Kidney epithelial cell (primary cell): ENCODE measurements around the gene LTBP1. TPM values are rescaled to one million over a fixed set of nuclear protein-coding genes. Genes with fewer than 3 reads are reported as not detected.

Experiments used
- DNase-seq: peaks from one replicate; pipeline ENCODE4 v3.0.0-alpha.2; 2010; ENCODE audit warnings: low read depth
- H3K27me3 ChIP-seq: 2 replicates; pipeline ENCODE4 v1.6.0; 2011; ENCODE audit warnings: low read length; ENCODE audit not compliant: control insufficient read depth, insufficient read depth
- H3K36me3 ChIP-seq: 2 replicates; pipeline ENCODE4 v1.5.1; 2011; ENCODE audit warnings: low read length; ENCODE audit not compliant: control insufficient read depth, insufficient read depth
- H3K4me3 ChIP-seq: 2 replicates; pipeline ENCODE4 v1.5.1; 2011; ENCODE audit warnings: low read depth, mild to moderate bottlenecking, control low read depth, low read length
- total RNA-seq: library from RNA; depleted of rRNA; stranded (reverse); fragments of >200 nt; gene quantifications from 2 replicates; pipeline ENCODE4 v1.2.3, GENCODE V29; 2015
- TF ChIP-seq, protein P1 (sequence below): IDR thresholded peaks from 2 replicates; pipeline ENCODE4 v1.5.1; 2011; ENCODE audit warnings: mild to moderate bottlenecking, moderate library complexity, low read length, control low read depth, inconsistent platforms; ENCODE audit not compliant: insufficient read depth, poor library complexity, severe bottlenecking

The LTBP1 gene
- total RNA-seq, 1 donor from 2014 or later: 39.3 TPM

DNA sequence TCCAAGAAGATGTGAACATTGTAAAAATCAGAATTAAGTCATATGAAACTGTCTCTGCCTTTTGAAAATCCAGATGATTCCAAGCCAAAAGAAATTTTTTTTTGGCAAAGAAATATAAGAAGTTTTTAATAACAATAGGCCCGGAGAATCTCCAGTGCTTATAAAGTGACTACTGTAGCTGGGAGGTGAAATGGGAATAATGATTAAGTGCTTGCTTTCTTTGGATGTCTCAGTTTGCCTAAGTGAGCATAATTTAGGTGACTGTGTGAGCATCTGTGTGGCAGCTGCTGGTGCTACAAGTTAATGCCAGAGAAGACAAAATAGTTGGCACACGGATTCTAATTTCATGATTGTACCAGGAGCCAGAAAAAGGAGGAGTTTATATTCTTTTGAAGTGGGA, 185.0 kb downstream of the LTBP1 start:
- Histone ChIP-seq H3K36me3 (no peaks in the 10 kb centered on the region), H3K4me3 (no peak overlapping the region), H3K27me3 (no peaks in the 10 kb centered on the region)
- DNase-seq: no peak
- TF ChIP-seq, protein P1, sequence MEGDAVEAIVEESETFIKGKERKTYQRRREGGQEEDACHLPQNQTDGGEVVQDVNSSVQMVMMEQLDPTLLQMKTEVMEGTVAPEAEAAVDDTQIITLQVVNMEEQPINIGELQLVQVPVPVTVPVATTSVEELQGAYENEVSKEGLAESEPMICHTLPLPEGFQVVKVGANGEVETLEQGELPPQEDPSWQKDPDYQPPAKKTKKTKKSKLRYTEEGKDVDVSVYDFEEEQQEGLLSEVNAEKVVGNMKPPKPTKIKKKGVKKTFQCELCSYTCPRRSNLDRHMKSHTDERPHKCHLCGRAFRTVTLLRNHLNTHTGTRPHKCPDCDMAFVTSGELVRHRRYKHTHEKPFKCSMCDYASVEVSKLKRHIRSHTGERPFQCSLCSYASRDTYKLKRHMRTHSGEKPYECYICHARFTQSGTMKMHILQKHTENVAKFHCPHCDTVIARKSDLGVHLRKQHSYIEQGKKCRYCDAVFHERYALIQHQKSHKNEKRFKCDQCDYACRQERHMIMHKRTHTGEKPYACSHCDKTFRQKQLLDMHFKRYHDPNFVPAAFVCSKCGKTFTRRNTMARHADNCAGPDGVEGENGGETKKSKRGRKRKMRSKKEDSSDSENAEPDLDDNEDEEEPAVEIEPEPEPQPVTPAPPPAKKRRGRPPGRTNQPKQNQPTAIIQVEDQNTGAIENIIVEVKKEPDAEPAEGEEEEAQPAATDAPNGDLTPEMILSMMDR: no peak

DNA sequence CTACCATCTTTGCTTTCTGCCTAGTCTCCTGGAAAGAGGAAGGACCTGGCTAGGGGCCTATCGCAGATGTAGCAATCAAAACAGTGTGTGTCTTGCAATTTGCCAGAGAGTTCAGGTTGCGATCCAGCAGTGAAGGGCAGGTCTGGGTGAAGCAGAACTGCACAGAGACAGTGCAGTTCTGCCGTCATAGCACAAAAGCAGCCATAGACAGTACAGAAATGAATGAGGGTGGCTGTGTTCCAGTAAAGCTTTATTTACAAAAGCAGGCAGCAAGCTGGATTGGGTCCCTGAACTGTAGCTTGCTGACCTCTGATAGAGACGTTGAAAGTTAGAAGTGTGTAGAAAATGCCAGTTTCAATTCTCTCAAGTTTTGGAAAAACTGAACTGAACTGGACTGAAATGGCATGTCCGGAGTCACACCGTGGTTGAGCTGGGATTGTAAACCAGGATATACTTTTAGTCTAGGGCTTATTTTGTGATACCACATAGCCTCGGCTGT, 186.8 kb downstream of the LTBP1 start:
- TF ChIP-seq, protein P1: no peak
- no peak for DNase-seq
- no peak overlapping the region for H3K4me3 ChIP-seq

GRCh38 chr2:33134086-33134771, 187.5 kb downstream of the LTBP1 start:
- H3K4me3 ChIP-seq: peak overlapping the region; percentile 16
- H3K27me3 ChIP-seq: no peaks in the 10 kb centered on the region
- TF ChIP-seq, protein P1: no peak
- H3K36me3 ChIP-seq: no peaks in the 10 kb centered on the region
- peak; percentile 82 for DNase-seq

More for the DNA sequence above, 186.8 kb downstream of the LTBP1 start:
- Histone ChIP-seq H3K36me3 (no peaks in the 10 kb centered on the region), H3K27me3 (no peaks in the 10 kb centered on the region)

GRCh38 chr2:33134791-33135560, 188.2 kb downstream of the LTBP1 start:
- peak overlapping the region; percentile 16 for H3K4me3 ChIP-seq

GRCh38 chr2:33135645-33136044, 188.9 kb downstream of the LTBP1 start:
- Histone ChIP-seq H3K4me3 (no peak overlapping the region), H3K36me3 (no peaks in the 10 kb centered on the region), H3K27me3 (no peaks in the 10 kb centered on the region)
- TF ChIP-seq, protein P1: no peak
- DNase-seq: no peak

More at GRCh38 chr2:33134791-33135560, 188.2 kb downstream of the LTBP1 start:
- Histone ChIP-seq H3K27me3 (no peaks in the 10 kb centered on the region), H3K36me3 (no peaks in the 10 kb centered on the region)
- DNase-seq: no peak
- TF ChIP-seq, protein P1: no peak

DNA sequence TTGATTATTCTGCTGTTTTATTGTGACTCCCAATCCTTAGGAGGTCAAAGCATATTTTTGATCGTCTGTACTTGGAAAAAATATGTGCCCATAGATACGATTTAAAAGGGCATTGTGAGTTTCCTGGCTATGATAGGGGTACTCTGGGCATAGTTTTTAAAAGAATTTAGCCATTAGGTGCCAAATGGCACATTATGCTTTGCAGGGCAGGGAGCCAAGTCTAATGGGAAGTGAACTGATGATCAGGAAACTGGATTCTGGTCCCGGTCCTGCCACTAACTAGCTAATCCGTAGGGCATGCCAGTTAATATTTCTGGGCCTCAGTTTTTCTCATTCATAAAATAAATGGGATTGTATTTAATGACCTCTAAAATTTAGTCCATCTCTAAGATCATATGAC, 189.3 kb downstream of the LTBP1 start:
- no peaks in the 10 kb centered on the region for H3K27me3 ChIP-seq
- no peaks in the 10 kb centered on the region for H3K36me3 ChIP-seq
- DNase-seq: no peak
- TF ChIP-seq, protein P1: no peak
- no peak overlapping the region for H3K4me3 ChIP-seq
